AG08396 (cell line): Measurements from ENCODE around the gene ZNF865.

Source experiments
- DNase-seq: peaks from one replicate; pipeline ENCODE4 v3.0.0; 2012; ENCODE audit warnings: low spot score, mixed read lengths

ZNF865 gene

GRCh38 chr19:55623561-55623960 is 18.1 kb downstream of the ZNF865 start:
- DNase-seq, result no peak

- DNase-seq, result peak; percentile 97
These were observed 18.9 kb downstream of the ZNF865 start, which contains the start of gene ZNF784 for GRCh38 chr19:55624109-55625003. Gene ZNF784 (minus strand): TSS chr19:55624566. CDS start chr19:55624561, 5 bp downstream.

- DNase-seq, result no peak
These were observed 19.5 kb downstream of the ZNF865 start for GRCh38 chr19:55625004-55625326.

GRCh38 chr19:55626350-55626749 is 20.9 kb downstream of the ZNF865 start:
- DNase-seq, result no peak

- DNase-seq, result peak; percentile 72
These were observed 27.0 kb downstream of the ZNF865 start for GRCh38 chr19:55632463-55632834.

GRCh38 chr19:55633861-55634260 is 28.4 kb downstream of the ZNF865 start:
- DNase-seq, result no peak

- DNase-seq, result no peak
These were observed 29.9 kb downstream of the ZNF865 start for GRCh38 chr19:55635334-55635717.

GRCh38 chr19:55635856-55636440 is 30.5 kb downstream of the ZNF865 start:
- no peak for DNase-seq

GRCh38 chr19:55636723-55637122 is 31.3 kb downstream of the ZNF865 start:
- no peak for DNase-seq

GRCh38 chr19:55637534-55637933 is 32.1 kb downstream of the ZNF865 start:
- DNase-seq, result no peak

- no peak for DNase-seq
These were observed 33.5 kb downstream of the ZNF865 start for GRCh38 chr19:55638864-55639359.

GRCh38 chr19:55640043-55640576 is 34.7 kb downstream of the ZNF865 start:
- peak; percentile 73 for DNase-seq

GRCh38 chr19:55640577-55641425 is 35.4 kb downstream of the ZNF865 start, which contains the start of gene ZNF580:
Gene ZNF580 (plus strand): TSS chr19:55641002. CDS start chr19:55642509, 1,507 bp downstream.
- DNase-seq, result peak; percentile 86

GRCh38 chr19:55641426-55642152 is 36.1 kb downstream of the ZNF865 start:
- no peak for DNase-seq

GRCh38 chr19:55642153-55643002 is 36.9 kb downstream of the ZNF865 start:
- DNase-seq, result no peak

- peak; percentile 91 for DNase-seq
These were observed 37.8 kb downstream of the ZNF865 start, which contains the start of gene ZNF581 for GRCh38 chr19:55643003-55643886. Gene ZNF581 (plus strand): TSS chr19:55643649. CDS start chr19:55644572, 923 bp downstream.

- no peak for DNase-seq
These were observed 38.4 kb downstream of the ZNF865 start for GRCh38 chr19:55643887-55644176.

- DNase-seq, result no peak
These were observed 38.9 kb downstream of the ZNF865 start for GRCh38 chr19:55644191-55644833.
